Gastrocnemius medialis (tissue), 4 donors: ENCODE results near the gene VWA7. TPM values are rescaled to one million over a fixed set of nuclear protein-coding genes. Genes with fewer than 3 reads are reported as not detected.

Experiments used
- ATAC-seq, 2 donors: fragments of 150-250 bp; one replicate each; pipeline ENCODE4 v1.9.1; 2016
- DNase-seq, 2 donors: peaks; one replicate each; pipeline ENCODE4 v3.0.0-alpha.2; 2019
- H3K27ac ChIP-seq, 4 donors: fragments of 200-600 bp; sonication (generic); 1 replicate in 1 of 4; 2 replicates in 3 of 4; pipeline ENCODE4 v1.5.1; 2016 to 2018; ENCODE audit warnings: mild to moderate bottlenecking in 2 of 4, moderate library complexity in 1 of 4
- H3K27me3 ChIP-seq, 3 donors: fragments of 200-600 bp; sonication (generic) in 2 of 3; 1 replicate in 1 of 3; 2 replicates in 2 of 3; pipeline versions ENCODE4 v1.5.1 to v1.6.0; 2016 to 2019; ENCODE audit warnings: mild to moderate bottlenecking in 1 of 3, moderate library complexity in 1 of 3
- H3K36me3 ChIP-seq, 2 donors: fragments of 200-600 bp; sonication (generic) in 1 of 2; one replicate each; pipeline ENCODE4 v1.5.1; 2017 to 2018
- H3K4me1 ChIP-seq, 2 donors: fragments of 200-600 bp; sonication (generic) in 1 of 2; one replicate each; pipeline ENCODE4 v1.5.1; 2016 to 2017; ENCODE audit warnings: mild to moderate bottlenecking in 2 of 2
- H3K4me3 ChIP-seq, 4 donors: fragments of 200-600 bp; sonication (generic) in 3 of 4; 1 replicate in 1 of 4; 2 replicates in 3 of 4; pipeline ENCODE4 v1.5.1; 2016 to 2019; ENCODE audit warnings: mild to moderate bottlenecking in 2 of 4
- H3K9me3 ChIP-seq, 3 donors: fragments of 200-600 bp; sonication (generic) in 2 of 3; 1 replicate in 1 of 3; 2 replicates in 2 of 3; pipeline ENCODE4 v1.5.1; 2016 to 2019
- POLR2A ChIP-seq, 2 donors: fragments of 450-650 bp; IDR thresholded peaks; one replicate each; pipeline ENCODE4 v1.6.1; 2017; ENCODE audit warnings: antibody characterized with exemption in 2 of 2, mild to moderate bottlenecking in 2 of 2, moderate library complexity in 2 of 2
- in situ Hi-C, 4 donors: fragments of 200-750 bp; cut with MboI; loops; one replicate each; pipeline versions ENCODE4 v1.15.0 to v1.8.0; 2017; ENCODE audit warnings: low sequenced_read_pairs in 4 of 4
- intact Hi-C: fragments of 100-400 bp; cut with DNase I; formaldehyde crosslinking; loops from one replicate; pipeline ENCODE4 v1.15.1; 2023; ENCODE audit warnings: low total_unique reads
- total RNA-seq, 4 donors: library from RNA; depleted of rRNA; stranded (reverse); fragments of >200 nt; gene quantifications; one replicate each; pipeline versions ENCODE4 v1.1.0 to v1.2.3, GENCODE V29; 2016
- TF ChIP-seq, protein P1 (sequence below), 5 experiments: fragments of 450-650 bp in 3 of 5; fragments of 200-600 bp in 2 of 5; sonication (generic) in 2 of 5; IDR thresholded peaks in 4 of 5; conservative IDR thresholded peaks in 1 of 5; 1 replicate in 4 of 5; 2 replicates in 1 of 5; pipeline ENCODE4 v1.5.1; 2016 to 2019; ENCODE audit warnings: antibody characterized with exemption in 5 of 5, mild to moderate bottlenecking in 3 of 5, moderate library complexity in 3 of 5

VWA7 gene
- total RNA-seq, 4 donors from 2014 or later: 2.0 to 7.8 (median 4.7) TPM

DNA sequence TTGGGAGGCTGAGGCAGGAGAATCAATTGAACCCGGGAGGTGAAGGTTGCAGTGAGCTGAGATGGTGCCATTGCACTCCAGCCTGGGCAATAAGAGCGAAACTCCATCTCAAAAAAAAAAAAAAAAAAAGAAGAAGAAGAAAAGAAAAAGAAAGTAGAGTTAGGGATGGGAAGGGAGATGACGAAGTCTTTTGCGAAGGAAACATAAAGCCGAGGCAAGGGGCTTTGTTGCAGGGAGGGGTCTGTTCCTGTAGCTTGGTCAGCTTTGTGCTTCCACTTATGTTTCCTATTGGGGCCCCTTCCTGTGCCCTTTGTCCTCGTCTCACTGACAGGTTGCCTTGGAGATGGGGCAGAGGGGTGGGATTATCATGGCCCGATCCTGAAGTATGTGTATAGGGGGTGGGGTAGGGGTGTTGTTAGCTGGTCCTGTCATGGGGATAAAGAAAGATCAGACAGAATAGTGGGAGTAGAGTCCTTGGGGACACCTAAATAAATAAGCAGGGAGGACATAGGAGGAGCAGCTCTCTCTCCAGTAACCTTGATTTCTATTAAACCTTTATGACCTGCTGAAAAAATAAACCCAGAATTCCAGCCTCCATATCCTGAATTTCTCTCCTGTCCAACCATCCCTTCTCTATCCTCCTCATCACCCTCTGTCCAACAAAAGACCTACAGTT lies 39.7 kb downstream of the VWA7 start:
- H3K27ac ChIP-seq: peak overlapping the region; percentile 79 to 85 (median 82)
- DNase-seq: no peak
- TF ChIP-seq POLR2A (IDR thresholded peaks at IDR 0.05): no peak
- TF ChIP-seq, protein P1, sequence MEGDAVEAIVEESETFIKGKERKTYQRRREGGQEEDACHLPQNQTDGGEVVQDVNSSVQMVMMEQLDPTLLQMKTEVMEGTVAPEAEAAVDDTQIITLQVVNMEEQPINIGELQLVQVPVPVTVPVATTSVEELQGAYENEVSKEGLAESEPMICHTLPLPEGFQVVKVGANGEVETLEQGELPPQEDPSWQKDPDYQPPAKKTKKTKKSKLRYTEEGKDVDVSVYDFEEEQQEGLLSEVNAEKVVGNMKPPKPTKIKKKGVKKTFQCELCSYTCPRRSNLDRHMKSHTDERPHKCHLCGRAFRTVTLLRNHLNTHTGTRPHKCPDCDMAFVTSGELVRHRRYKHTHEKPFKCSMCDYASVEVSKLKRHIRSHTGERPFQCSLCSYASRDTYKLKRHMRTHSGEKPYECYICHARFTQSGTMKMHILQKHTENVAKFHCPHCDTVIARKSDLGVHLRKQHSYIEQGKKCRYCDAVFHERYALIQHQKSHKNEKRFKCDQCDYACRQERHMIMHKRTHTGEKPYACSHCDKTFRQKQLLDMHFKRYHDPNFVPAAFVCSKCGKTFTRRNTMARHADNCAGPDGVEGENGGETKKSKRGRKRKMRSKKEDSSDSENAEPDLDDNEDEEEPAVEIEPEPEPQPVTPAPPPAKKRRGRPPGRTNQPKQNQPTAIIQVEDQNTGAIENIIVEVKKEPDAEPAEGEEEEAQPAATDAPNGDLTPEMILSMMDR (IDR thresholded peaks at IDR 0.05 in 4 of 5, conservative IDR thresholded peaks at IDR 0.05 in 1 of 5): no peak
- no peak overlapping the region for H3K4me3 ChIP-seq
- peaks cover 0 to 9% (median 5%) of the 10 kb centered on the region in 3 donors for H3K27me3 ChIP-seq
- ATAC-seq: no peak
- peaks cover 17 to 26% of the 10 kb centered on the region in 2 donors for H3K4me1 ChIP-seq
- intact Hi-C loops: loop anchor here (10.0 kb wide), 1 partner anchor 237 kb away; the partner anchor contains the start of gene DXO
- H3K36me3 ChIP-seq: peaks cover 0 to 14% of the 10 kb centered on the region in 2 donors
- H3K9me3 ChIP-seq: no peaks in the 10 kb centered on the region
- in situ Hi-C loops: no loop called here

DNA sequence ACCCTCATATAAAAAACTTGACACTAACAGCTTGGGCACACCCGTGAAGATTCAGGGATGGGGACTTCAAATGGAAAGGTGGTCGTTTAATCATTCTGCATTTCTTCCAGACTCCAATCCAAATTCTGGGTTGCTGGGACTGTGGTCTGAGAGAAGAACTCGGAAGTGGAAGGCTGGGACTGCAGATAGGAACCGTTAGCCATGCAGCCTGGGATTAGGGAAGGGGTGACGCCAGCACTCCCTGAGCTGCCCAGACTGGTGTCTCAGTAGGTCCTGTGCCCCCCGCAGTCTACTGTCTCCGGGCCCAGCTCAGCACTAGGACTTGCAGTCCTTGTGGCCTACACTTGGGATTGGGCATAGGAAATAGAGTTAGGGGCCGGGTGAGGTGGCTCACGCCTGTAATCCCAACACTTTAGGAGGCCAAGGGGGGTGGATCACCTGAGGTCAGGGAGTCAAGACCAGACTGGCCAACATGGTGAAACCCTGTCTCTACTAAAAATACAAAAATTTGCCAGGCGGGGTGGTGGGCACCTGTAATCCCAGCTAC lies 40.3 kb downstream of the VWA7 start:
- Histone ChIP-seq H3K36me3 (peaks cover 0 to 15% of the 10 kb centered on the region in 2 donors), H3K4me1 (peaks cover 17 to 26% of the 10 kb centered on the region in 2 donors), H3K4me3 (peak overlapping the region; percentile 53 to 64 (median 60)), H3K27me3 (peaks cover 0 to 9% (median 5%) of the 10 kb centered on the region in 3 donors), H3K9me3 (no peaks in the 10 kb centered on the region), H3K27ac (peak overlapping the region; percentile 79 to 85 (median 82))
- no peak for ATAC-seq
- no peak for TF ChIP-seq POLR2A (IDR thresholded peaks at IDR 0.05)
- TF ChIP-seq, protein P1 (IDR thresholded peaks at IDR 0.05 in 4 of 5, conservative IDR thresholded peaks at IDR 0.05 in 1 of 5): no peak
- DNase-seq: no peak
- intact Hi-C loops: loop anchor here (10.0 kb wide), 1 partner anchor 238 kb away; the partner anchor contains the start of gene DXO
- in situ Hi-C loops: no loop called here

DNA sequence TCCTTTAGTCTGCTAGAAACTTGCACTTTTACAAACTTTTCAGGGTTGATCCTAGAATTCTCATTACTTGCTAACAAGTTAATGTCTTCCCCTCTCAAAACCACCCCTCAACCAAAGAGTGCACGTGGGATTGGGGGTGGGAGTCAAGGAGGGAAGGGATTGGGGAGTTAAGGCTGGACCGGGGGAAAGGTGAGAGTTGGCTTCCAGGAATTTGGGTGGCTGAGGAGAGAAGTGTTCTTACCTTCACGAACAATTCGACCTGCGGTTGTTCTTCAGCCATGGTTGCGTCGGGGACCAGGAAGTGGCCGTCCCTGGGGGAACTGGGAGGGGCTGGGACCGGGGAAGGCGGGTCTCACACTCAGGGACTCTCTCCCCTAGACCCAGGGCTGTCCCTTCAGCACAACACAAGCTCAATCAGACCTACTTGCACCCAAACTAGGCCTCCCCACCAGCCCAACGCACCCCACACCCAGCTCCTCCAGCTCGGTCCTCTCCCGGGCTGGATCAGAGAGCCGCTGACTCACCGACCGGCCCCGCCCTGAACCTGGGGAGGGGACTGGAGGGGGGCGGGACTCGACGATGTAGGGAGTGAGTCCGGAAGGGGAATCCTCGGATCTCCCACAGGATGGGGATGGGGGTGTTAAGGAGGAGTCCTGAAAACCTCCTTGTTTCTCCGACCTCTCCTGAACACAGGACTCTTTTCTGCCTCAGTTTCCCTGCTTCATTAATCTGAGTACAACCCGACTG lies 40.9 kb downstream of the VWA7 start, which contains the start of gene CLIC1:
CLIC1 (minus strand) TSS at position 510 of the 747 bp plus-strand sequence; CDS start at position 280, 230 bp downstream.
- peak; percentile 11 to 34 for ATAC-seq
- Histone ChIP-seq H3K36me3 (peaks cover 0 to 15% of the 10 kb centered on the region in 2 donors), H3K27me3 (peaks cover 0 to 9% (median 5%) of the 10 kb centered on the region in 3 donors), H3K27ac (peak within 1 kb of the TSS; percentile 79 to 85 (median 82)), H3K9me3 (no peaks in the 10 kb centered on the region), H3K4me3 (peak within 1 kb of the TSS; percentile 53 to 64 (median 60)), H3K4me1 (peaks cover 17 to 26% of the 10 kb centered on the region in 2 donors)
- peak; percentile 41 to 66 for DNase-seq
- TF ChIP-seq POLR2A (IDR thresholded peaks at IDR 0.05): peak; percentile 70 to 73
- TF ChIP-seq, protein P1 (IDR thresholded peaks at IDR 0.05 in 4 of 5, conservative IDR thresholded peaks at IDR 0.05 in 1 of 5): no peak
- in situ Hi-C loops (no loop called here), intact Hi-C loops (loop anchor here (10.0 kb wide), 1 partner anchor 239 kb away; the partner anchor contains the start of gene DXO)

DNA sequence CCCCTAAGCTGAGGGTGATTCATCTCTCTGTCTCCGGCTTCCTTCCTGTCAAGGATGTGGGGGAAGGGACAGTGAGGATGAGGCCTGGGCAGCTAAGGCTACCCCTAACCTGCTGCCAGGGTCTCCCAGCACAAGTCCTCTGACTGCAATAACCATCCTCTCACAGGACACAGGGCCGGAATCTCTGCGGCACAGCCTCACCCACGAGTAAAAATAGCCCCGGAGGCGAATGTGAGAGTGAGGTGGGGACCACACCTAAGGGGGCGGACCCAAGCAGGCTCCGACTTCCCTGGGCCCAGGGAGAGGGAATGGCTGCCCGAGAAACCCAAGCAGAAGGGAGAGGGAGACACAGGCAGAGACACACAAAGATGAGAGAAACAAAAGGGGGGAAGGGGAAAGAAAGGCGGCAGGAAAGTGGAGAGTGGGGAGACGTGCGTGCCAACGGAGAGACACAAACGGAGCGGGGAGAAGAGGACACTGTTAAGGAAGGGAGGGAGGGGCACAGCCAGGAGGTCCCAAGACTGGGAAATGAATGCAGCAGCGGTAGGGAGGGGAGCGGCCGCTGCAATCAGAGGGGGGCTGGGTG lies 42.2 kb downstream of the VWA7 start:
- Histone ChIP-seq H3K4me3 (peak overlapping the region; percentile 53 to 64 (median 60)), H3K27me3 (peaks cover 0 to 9% (median 5%) of the 10 kb centered on the region in 3 donors), H3K9me3 (no peaks in the 10 kb centered on the region), H3K4me1 (peaks cover 20% of the 10 kb centered on the region in 2 donors), H3K36me3 (peaks cover 0 to 15% of the 10 kb centered on the region in 2 donors), H3K27ac (peak overlapping the region; percentile 79 to 85 (median 82))
- peak; percentile 29 to 45 for TF ChIP-seq POLR2A (IDR thresholded peaks at IDR 0.05)
- TF ChIP-seq, protein P1 (IDR thresholded peaks at IDR 0.05 in 4 of 5, conservative IDR thresholded peaks at IDR 0.05 in 1 of 5): no peak
- intact Hi-C loops (loop anchor here (10.0 kb wide), 1 partner anchor 240 kb away; the partner anchor contains the start of gene DXO), in situ Hi-C loops (no loop called here)
- peak in 1 of 2 donors; percentile 22 for DNase-seq
- no peak for ATAC-seq
